ENCODE measurements around the gene CDC42BPG. TPM values are rescaled to one million over a fixed set of nuclear protein-coding genes. Genes with fewer than 3 reads are reported as not detected.
A peak's percentile ranks its signal among the peaks of the same experiment; 100 is the strongest.

CDC42BPG gene
- total RNA-seq, 2 donors from 2014 or later, result 13.5 to 18.9 TPM

DNA sequence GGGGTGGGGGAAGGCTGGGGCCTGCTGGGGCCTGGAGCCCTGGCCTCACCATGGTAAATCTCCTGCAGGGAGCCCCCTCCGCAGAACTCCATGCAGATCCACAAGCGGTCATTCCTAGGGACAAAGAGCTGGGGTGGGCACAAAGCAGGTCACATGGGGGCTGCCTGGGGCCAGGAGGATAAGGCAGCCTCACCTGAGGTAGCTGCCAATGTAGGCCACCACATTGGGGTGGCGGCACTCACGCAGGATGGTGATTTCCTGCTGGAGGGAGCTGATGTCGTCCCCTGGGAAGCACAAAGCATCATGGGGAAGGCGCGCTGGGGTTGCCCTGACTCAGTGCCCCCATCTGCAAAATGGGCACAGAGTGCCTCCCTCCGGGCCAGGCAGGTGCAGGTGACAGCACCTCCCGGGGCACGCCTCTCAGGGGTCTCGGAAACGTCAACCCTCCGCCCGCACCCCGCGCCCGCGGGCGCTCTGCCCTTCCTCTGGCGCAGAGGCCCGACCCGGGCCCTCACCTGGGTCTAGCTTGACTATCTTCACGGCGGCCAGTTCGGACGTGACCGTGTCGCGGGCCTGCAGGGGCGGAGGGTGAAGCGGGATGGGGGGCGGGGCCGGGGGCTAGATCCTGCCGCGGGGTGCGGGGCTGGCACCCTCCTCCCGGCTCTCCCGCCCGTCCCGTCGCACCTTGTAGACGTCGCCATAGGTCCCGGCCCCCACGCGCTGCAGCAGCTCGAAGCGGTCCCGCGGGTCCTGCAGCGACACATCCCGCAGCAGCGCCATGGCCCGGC lies 41.9 kb downstream of the CDC42BPG start:
- H3K9me3 ChIP-seq, result no peaks in the 10 kb centered on the region
- DNase-seq, result no peak
- WGBS, 2 donors, result 9 to 36% methylated on average over 5 to 41 of the region's 54 CpGs
- ATAC-seq, result no peak
- no peaks in the 10 kb centered on the region for H3K27me3 ChIP-seq
- H3K4me3 ChIP-seq, result peak overlapping the region in 1 of 2 donors; percentile 34
- intact Hi-C loops (cut with DNase I), result no loop called here
- no peak for TF ChIP-seq POLR2A (IDR thresholded peaks at IDR 0.05)
- TF ChIP-seq, protein P1, sequence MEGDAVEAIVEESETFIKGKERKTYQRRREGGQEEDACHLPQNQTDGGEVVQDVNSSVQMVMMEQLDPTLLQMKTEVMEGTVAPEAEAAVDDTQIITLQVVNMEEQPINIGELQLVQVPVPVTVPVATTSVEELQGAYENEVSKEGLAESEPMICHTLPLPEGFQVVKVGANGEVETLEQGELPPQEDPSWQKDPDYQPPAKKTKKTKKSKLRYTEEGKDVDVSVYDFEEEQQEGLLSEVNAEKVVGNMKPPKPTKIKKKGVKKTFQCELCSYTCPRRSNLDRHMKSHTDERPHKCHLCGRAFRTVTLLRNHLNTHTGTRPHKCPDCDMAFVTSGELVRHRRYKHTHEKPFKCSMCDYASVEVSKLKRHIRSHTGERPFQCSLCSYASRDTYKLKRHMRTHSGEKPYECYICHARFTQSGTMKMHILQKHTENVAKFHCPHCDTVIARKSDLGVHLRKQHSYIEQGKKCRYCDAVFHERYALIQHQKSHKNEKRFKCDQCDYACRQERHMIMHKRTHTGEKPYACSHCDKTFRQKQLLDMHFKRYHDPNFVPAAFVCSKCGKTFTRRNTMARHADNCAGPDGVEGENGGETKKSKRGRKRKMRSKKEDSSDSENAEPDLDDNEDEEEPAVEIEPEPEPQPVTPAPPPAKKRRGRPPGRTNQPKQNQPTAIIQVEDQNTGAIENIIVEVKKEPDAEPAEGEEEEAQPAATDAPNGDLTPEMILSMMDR (IDR thresholded peaks at IDR 0.05), result no peak
- H3K4me1 ChIP-seq, result peaks cover 17% of the 10 kb centered on the region
- H3K36me3 ChIP-seq (replicated peaks in 1 of 2; ENCODE audit: insufficient read depth in 1 of 2, low read depth in 2 of 2), result no peaks in the 10 kb centered on the region
- H3K27ac ChIP-seq, result peak overlapping the region; percentile 33 to 70 (median 62)

DNA sequence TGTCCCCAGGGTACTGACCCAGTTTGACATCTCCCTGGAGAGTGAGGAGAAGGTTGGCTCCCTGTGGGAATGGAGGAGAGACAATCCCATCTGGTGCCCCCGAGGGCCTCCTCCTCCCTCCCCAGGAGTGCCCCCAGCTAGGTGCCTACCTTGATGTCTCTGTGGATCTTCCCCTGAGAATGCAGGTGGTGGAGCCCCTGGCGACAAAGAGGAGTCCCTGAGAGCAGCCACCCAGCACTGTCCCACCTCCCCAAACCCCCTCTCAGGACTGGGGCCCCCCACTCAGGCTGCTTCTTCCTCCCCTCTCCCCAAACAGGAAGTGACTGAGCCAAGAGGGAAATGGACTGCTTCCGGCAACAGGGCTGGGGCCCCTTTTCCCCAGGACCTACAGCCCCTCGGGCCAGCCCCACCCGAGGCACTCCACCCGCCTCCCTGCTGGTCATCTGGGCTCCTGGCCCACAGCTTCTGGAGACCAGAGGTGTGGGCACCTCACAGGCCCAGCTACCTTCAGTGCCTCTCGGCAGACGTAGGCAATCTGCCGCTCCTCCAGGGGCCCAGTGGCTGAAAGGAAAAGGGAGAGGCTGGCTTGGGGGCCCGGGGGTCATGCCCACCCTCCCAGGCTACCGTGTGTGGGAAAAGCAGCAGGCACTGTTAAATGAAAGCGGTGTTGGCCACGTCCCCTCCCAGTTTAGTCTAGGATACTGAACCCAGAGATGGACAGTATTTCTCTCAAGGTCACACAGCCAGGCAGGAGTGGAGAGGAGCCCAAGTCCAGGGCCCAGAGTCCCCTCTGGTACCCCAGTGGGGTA lies 42.7 kb downstream of the CDC42BPG start:
- peaks cover 17% of the 10 kb centered on the region for H3K4me1 ChIP-seq
- H3K27ac ChIP-seq, result peak overlapping the region in 3 of 4 donors; percentile 59 to 70 (median 65)
- no peak overlapping the region for H3K4me3 ChIP-seq
- H3K27me3 ChIP-seq, result no peaks in the 10 kb centered on the region
- H3K36me3 ChIP-seq (replicated peaks in 1 of 2; ENCODE audit: insufficient read depth in 1 of 2, low read depth in 2 of 2), result no peaks in the 10 kb centered on the region
- intact Hi-C loops (cut with DNase I), result no loop called here
- TF ChIP-seq, protein P1 (IDR thresholded peaks at IDR 0.05), result no peak
- no peak for TF ChIP-seq POLR2A (IDR thresholded peaks at IDR 0.05)
- no peak for DNase-seq
- no peak for ATAC-seq
- WGBS, 2 donors, result 59 to 60% methylated on average over 6 to 13 of the region's 13 CpGs
- no peaks in the 10 kb centered on the region for H3K9me3 ChIP-seq

DNA sequence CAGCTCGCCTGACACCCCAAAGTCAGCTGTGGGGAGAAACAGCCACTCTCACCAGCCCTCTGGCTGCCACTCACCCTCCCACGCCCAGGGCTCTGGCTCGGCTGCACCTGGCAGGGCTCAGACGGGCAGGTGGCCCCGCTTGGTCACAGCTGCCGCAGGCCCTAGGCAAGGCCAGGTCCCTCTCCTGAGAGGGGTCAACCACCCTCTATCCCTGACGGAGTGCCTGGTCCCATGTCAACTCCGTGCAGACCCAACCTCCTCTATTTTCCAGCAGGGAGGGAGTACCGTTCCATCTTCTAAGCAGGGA lies 43.3 kb downstream of the CDC42BPG start:
- Histone ChIP-seq H3K4me3 (no peak overlapping the region), H3K9me3 (no peaks in the 10 kb centered on the region), H3K27ac (peak overlapping the region in 1 of 4 donors; percentile 65), H3K36me3 (replicated peaks in 1 of 2; ENCODE audit: insufficient read depth in 1 of 2, low read depth in 2 of 2) (no peaks in the 10 kb centered on the region), H3K4me1 (peaks cover 17% of the 10 kb centered on the region), H3K27me3 (no peaks in the 10 kb centered on the region)
- ATAC-seq, result no peak
- intact Hi-C loops (cut with DNase I), result no loop called here
- WGBS, 2 donors, result 83% methylated on average over 8 of the region's 9 CpGs; no CpG with 5 or more reads in 1 of the 2 donors
- no peak for TF ChIP-seq POLR2A (IDR thresholded peaks at IDR 0.05)
- TF ChIP-seq, protein P1 (IDR thresholded peaks at IDR 0.05), result no peak
- no peak for DNase-seq

DNA sequence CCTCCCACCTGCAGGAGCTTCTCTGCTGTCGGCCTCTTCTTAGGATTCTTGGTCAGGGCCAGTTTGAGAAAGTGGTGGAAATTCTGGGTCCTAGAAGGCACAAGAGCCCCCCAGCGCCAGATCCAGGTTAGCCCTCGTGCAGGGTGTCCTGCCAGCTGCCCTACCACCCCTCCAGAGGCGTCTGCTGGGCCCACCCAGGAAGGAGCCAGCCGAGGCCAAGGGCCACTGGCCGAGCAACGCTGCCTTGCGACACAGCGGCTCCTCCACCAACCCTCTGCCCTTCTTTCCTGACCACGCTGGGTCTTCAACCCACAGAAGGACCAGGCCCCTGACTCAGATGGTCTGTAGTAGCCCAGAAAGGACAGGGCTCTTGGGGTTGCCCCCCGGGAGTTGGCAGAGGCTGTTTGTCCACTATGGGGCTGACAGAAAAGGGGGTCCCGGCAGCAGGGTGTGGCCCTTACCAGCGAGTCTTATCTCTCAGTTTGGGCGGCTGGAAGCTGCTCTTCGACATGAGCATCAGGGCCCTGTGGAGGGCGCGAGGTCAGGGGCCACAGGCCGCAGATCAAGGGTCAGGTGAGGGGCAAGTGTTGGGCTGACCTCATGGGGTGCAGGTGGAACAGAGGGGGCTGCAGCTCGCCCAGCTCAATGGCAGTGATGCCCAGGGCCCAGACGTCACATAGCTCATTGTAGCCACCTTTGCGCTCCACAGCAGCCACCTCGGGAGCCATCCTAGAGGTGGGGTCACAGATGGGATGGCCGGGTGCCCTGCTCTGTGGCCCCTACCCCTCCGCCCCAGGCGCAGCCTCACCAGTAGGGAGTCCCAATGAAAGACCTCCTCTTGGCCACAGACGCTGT lies 43.9 kb downstream of the CDC42BPG start:
- Histone ChIP-seq H3K4me3 (no peak overlapping the region), H3K4me1 (peaks cover 17% of the 10 kb centered on the region), H3K9me3 (no peaks in the 10 kb centered on the region), H3K36me3 (replicated peaks in 1 of 2; ENCODE audit: insufficient read depth in 1 of 2, low read depth in 2 of 2) (no peaks in the 10 kb centered on the region), H3K27ac (no peak overlapping the region), H3K27me3 (no peaks in the 10 kb centered on the region)
- WGBS, 2 donors, result 79 to 98% methylated on average over 10 to 23 of the region's 26 CpGs
- DNase-seq, result no peak
- intact Hi-C loops (cut with DNase I), result no loop called here
- ATAC-seq, result no peak
- TF ChIP-seq, protein P1 (IDR thresholded peaks at IDR 0.05), result no peak
- no peak for TF ChIP-seq POLR2A (IDR thresholded peaks at IDR 0.05)

All from body of pancreas (tissue), 4 donors.